Upper lobe of left lung (tissue), 6 donors: ENCODE results near the gene PRCD. TPM values are rescaled to one million over a fixed set of nuclear protein-coding genes. Genes with fewer than 3 reads are reported as not detected.

Source experiments
- ATAC-seq, 2 donors: fragments of 200-7000 bp; cut with Tn5 transposase; one replicate each; pipeline ENCODE4 v1.9.1; 2022; ENCODE audit warnings: mild to moderate bottlenecking in 2 of 2, moderate library complexity in 2 of 2; ENCODE audit not compliant: low FRiP score in 2 of 2
- DNase-seq, 2 donors: peaks; one replicate each; pipeline ENCODE4 v3.0.0-alpha.2; 2019 to 2020
- H3K27ac ChIP-seq, 4 donors: fragments of 200-600 bp; sonication (generic); one replicate each; pipeline ENCODE4 v1.5.1; 2016 to 2019
- H3K27me3 ChIP-seq, 4 donors: fragments of 200-600 bp; sonication (generic); one replicate each; pipeline ENCODE4 v1.5.1; 2017 to 2019
- H3K36me3 ChIP-seq, 4 donors: fragments of 200-600 bp; sonication (generic); one replicate each; pipeline ENCODE4 v1.5.1; 2016 to 2019
- H3K4me1 ChIP-seq, 4 donors: fragments of 200-600 bp; sonication (generic); one replicate each; pipeline ENCODE4 v1.5.1; 2018 to 2019
- H3K4me3 ChIP-seq, 4 donors: fragments of 200-600 bp; sonication (generic); one replicate each; pipeline ENCODE4 v1.5.1; 2017 to 2019; ENCODE audit warnings: mild to moderate bottlenecking in 2 of 4, moderate library complexity in 1 of 4
- H3K9me3 ChIP-seq, 4 donors: fragments of 200-600 bp; sonication (generic); one replicate each; pipeline ENCODE4 v1.5.1; 2018 to 2019
- CTCF ChIP-seq, 6 experiments: fragments of 450-650 bp in 4 of 6; fragments of 200-600 bp in 2 of 6; sonication (generic) in 2 of 6; IDR thresholded peaks; one replicate each; pipeline ENCODE4 v1.5.1; 2016 to 2019; ENCODE audit warnings: antibody characterized with exemption in 6 of 6
- EP300 ChIP-seq, 4 donors: sonication (generic); formaldehyde crosslinking; IDR thresholded peaks; one replicate each; pipeline ENCODE4 v1.5.1; 2017; ENCODE audit warnings: antibody characterized with exemption in 4 of 4, control low read depth in 2 of 4
- POLR2A ChIP-seq, 4 donors: fragments of 450-650 bp; IDR thresholded peaks; one replicate each; pipeline ENCODE4 v1.5.1; 2016 to 2017; ENCODE audit warnings: antibody characterized with exemption in 4 of 4, mild to moderate bottlenecking in 2 of 4
- POLR2AphosphoS5 ChIP-seq, 2 donors: sonication (generic); formaldehyde crosslinking; IDR thresholded peaks; one replicate each; pipeline ENCODE4 v1.5.1; 2017; ENCODE audit warnings: antibody characterized with exemption in 2 of 2
- WGBS, 2 donors: methylation state at CpG; one replicate each; pipeline ENCODE4 v1.1.5; 2017 to 2018; 5-methylcytosine and 5-hydroxymethylcytosine counted together
- total RNA-seq, 6 donors: library from RNA; depleted of rRNA in 4 of 6; stranded (reverse); fragments of >200 nt in 4 of 6; gene quantifications; one replicate each; pipeline versions ENCODE4 v1.1.0 to v1.2.1, GENCODE V29; 2016 to 2021
- donor health status: DM: no; HTN: no; CAD: no; lungs with moderate emphysema.
- donor health status: DM: no; HTN: yes; CAD: no; lungs with severe emphysema.

Gene PRCD
- total RNA-seq, 6 donors from 2014 or later, result 3.0 to 13.9 (median 7.2) TPM; not detected in 1

DNA sequence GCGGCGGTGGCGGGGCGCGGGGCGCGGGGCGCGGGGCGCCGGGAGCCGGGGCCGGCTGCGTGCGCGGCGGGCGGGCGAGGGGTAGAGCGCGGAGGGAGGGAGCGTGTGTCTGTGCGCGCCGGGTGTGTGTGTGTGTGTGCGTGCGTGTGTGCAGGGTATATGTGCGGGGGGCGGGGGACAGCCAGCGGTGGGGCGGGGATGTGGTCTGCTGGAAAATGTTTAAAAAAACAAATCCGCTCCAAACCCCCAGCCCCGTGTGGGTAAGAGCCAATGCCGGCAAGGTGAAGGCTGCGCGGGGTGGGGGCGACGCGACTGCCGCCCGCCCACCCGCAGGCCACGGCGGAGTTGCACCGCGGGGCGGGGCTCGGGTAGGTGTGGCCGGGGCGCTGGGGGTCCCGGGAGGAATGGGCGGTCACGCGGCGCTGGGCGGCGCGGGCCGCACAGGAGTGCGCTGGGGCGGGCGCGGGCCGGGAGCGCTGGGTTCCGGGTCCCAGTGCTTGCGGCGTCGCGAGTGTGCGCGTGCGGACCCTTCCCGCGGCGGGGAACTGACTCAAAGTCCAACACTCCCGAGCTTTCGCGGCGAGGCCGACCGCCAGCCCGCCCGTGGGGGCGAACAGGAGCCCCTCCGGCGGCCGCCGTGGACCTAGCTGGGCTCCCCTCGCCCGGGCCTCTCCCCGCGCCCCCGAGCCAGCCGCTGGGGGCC, 2.1 kb upstream of the PRCD start, which contains the start of gene CYGB:
Gene CYGB (minus strand): TSS at position 132 of the 703 bp plus-strand sequence. CDS start 167 bp downstream, outside the sequence.
- ATAC-seq, result peak in 1 of 2 donors; percentile 50
- DNase-seq, result peak in 1 of 2 donors; percentile 90
- Histone ChIP-seq H3K4me1 (peaks cover 28 to 44% (median 39%) of the 10 kb centered on the region in 4 donors), H3K9me3 (no peaks in the 10 kb centered on the region), H3K27ac (peak within 1 kb of the TSS; percentile 34 to 86 (median 71)), H3K27me3 (peaks cover 0 to 18% (median 10%) of the 10 kb centered on the region in 4 donors), H3K4me3 (peak within 1 kb of the TSS; percentile 28 to 49 (median 40)), H3K36me3 (no peaks in the 10 kb centered on the region)
- WGBS, 2 donors, result 1 to 2% methylated on average over 31 to 51 of the region's 95 CpGs
- no peak for TF ChIP-seq EP300 (IDR thresholded peaks at IDR 0.05)
- TF ChIP-seq POLR2A (IDR thresholded peaks at IDR 0.05), result peak in 1 of 4 donors; percentile 22
- TF ChIP-seq POLR2AphosphoS5 (IDR thresholded peaks at IDR 0.05), result no peak
- TF ChIP-seq CTCF (IDR thresholded peaks at IDR 0.05), result no peak

DNA sequence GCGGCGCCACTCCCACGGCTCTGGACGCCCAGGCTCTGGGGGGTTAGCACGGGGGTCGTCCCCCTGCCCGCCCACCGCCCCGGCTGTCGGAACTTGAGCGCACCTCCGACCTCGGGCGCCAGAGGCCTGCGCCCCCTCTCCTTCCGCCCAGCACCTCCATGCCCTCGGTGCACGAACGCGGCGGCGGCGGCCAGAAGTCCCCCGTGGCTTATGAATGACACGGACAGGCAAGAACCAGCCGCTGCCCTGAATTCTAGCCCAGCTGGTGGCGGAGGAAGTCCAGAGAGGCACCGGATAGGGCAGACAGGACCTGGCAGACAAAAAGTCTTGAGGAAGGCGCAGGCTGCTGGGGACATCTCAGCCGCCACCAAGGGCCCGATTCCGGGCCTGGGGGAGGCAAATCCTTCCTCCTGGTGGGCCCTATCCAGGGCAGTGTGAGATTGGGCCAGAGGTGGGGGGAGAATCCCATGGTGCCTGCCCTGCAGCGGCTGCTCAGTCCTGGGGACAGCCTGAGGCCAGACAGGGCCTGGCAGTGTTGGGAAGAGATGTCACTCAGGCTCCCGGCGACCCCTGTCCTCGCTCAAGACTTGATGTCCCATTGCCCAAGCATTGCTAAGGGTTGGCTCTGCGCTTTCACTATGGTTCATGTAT, 1.4 kb upstream of the PRCD start:
- Histone ChIP-seq H3K4me3 (peak overlapping the region; percentile 28 to 49 (median 40)), H3K36me3 (no peaks in the 10 kb centered on the region), H3K27ac (peak overlapping the region; percentile 34 to 86 (median 71)), H3K4me1 (peaks cover 32 to 50% (median 45%) of the 10 kb centered on the region in 4 donors), H3K27me3 (peaks cover 0 to 18% (median 10%) of the 10 kb centered on the region in 4 donors), H3K9me3 (no peaks in the 10 kb centered on the region)
- no peak for TF ChIP-seq POLR2A (IDR thresholded peaks at IDR 0.05)
- no peak for TF ChIP-seq POLR2AphosphoS5 (IDR thresholded peaks at IDR 0.05)
- no peak for TF ChIP-seq CTCF (IDR thresholded peaks at IDR 0.05)
- no peak for TF ChIP-seq EP300 (IDR thresholded peaks at IDR 0.05)
- peak in 1 of 2 donors; percentile 88 for DNase-seq
- ATAC-seq, result no peak
- 28 to 97% methylated on average over 4 to 19 of the region's 37 CpGs for WGBS, 2 donors

GRCh38 chr17:76538941-76539570, 788 bp upstream of the PRCD start:
- WGBS, 2 donors, result 91 to 92% methylated on average over 9 of the region's 9 CpGs
- ATAC-seq, result no peak
- no peak for DNase-seq
- TF ChIP-seq POLR2AphosphoS5 (IDR thresholded peaks at IDR 0.05) (no peak), POLR2A (IDR thresholded peaks at IDR 0.05) (no peak), CTCF (IDR thresholded peaks at IDR 0.05) (no peak), EP300 (IDR thresholded peaks at IDR 0.05) (no peak)
- Histone ChIP-seq H3K4me3 (no peak overlapping the region), H3K4me1 (peaks cover 38 to 56% (median 51%) of the 10 kb centered on the region in 4 donors), H3K27ac (peak overlapping the region in 2 of 4 donors; percentile 67 to 75), H3K27me3 (peaks cover 0 to 18% (median 10%) of the 10 kb centered on the region in 4 donors), H3K9me3 (no peaks in the 10 kb centered on the region), H3K36me3 (no peaks in the 10 kb centered on the region)

DNA sequence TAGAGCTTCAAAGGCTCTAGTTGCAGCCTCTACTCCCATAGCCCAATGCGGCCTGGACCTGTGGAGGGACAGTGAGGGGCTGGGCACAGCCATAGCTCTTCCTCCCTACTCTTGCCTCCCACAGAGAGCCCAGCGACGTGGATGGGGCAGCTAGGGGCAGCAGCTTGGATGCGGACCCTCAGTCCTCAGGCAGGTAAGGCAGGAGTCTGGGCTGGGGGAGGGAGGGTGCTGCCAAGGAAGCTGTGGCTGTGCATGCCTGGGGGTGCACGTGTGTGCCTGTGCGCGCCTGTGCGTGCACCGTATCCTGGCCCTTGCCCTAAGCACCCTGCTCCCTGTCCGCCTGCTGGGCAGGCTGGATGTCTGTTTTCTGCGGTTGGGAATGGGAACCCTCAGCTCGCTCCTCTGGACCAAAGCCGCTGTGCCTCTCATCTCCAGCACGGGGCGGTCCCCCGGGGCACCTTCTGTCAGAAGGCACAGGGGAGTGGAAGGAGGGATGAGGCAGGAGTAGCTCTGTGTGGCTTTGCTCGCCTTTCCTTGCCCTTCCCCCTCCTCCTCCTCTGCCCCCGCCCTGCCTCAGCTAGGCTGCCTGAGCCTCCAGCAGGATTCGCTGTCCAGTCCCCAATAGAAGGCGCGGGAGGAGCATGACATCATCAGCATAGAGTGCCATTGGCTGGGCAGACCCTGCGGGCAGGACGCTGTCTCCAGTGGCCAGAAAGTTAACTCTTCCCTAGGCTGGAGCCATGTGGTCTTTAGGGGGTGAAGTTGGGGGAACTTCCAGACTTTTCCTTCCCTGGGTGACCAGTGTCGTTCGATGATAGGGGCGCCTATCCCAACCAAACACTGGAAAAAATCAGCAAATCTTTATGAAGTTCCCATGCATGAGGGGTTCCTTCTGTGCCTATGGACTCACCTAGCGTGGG, 797 bp downstream of the PRCD start:
- peak overlapping the region in 3 of 4 donors; percentile 1 to 72 (median 59) for H3K27ac ChIP-seq
- peak overlapping the region in 3 of 4 donors; percentile 25 to 47 (median 43) for H3K4me3 ChIP-seq
- DNase-seq (peak in 1 of 2 donors; percentile 95), ATAC-seq (peak; percentile 96)
- H3K27me3 ChIP-seq, result peaks cover 0 to 18% (median 10%) of the 10 kb centered on the region in 4 donors
- peaks cover 53 to 72% (median 67%) of the 10 kb centered on the region in 4 donors for H3K4me1 ChIP-seq
- no peaks in the 10 kb centered on the region for H3K36me3 ChIP-seq
- 10 to 14% methylated on average over 14 to 22 of the region's 27 CpGs for WGBS, 2 donors
- TF ChIP-seq EP300 (IDR thresholded peaks at IDR 0.05) (no peak), POLR2A (IDR thresholded peaks at IDR 0.05) (peak in 1 of 4 donors; percentile 64), POLR2AphosphoS5 (IDR thresholded peaks at IDR 0.05) (peak; percentile 18 to 72), CTCF (IDR thresholded peaks at IDR 0.05) (peak in 4 of 6 experiments; percentile 35 to 68 (median 46))
- H3K9me3 ChIP-seq, result no peaks in the 10 kb centered on the region
